Measurements from ENCODE around the gene FCGR3A. TPM values are rescaled to one million over a fixed set of nuclear protein-coding genes. Genes with fewer than 3 reads are reported as not detected.

FCGR3A gene
- total RNA-seq, 2 experiments from 2014 or later: not detected

Other genes starting within 250 kb of the FCGR3A start
- 4.2 and 4.5 TPM in 2 replicates for gene MPZ, start 239.8 kb downstream of the FCGR3A start, total RNA-seq (2014; rRNA removed; shearing (Covaris generic))
- 9.0 and 10.8 TPM in 2 replicates for gene MPZ, start 239.8 kb downstream of the FCGR3A start, total RNA-seq (2022)
- 17.9 and 20.6 TPM in 2 replicates for gene SDHC, start 235.4 kb downstream of the FCGR3A start, total RNA-seq (2014; rRNA removed; shearing (Covaris generic))
- gene SDHC, start 235.4 kb downstream of the FCGR3A start, total RNA-seq (2022): 149 and 175 TPM in 2 replicates
- gene CFAP126, start 181.9 kb downstream of the FCGR3A start, total RNA-seq (2014; rRNA removed; shearing (Covaris generic)): not detected in 2 replicates
- not detected in 2 replicates for gene CFAP126, start 181.9 kb downstream of the FCGR3A start, total RNA-seq (2022)
- gene FCGR2A, start 44.4 kb downstream of the FCGR3A start, total RNA-seq (2014; rRNA removed; shearing (Covaris generic)): 1.1 and 1.4 TPM in 2 replicates
- gene FCGR2A, start 44.4 kb downstream of the FCGR3A start, total RNA-seq (2022): 0.42 and 0.53 TPM in 2 replicates
- gene HSPA6, start 25.3 kb downstream of the FCGR3A start, total RNA-seq (2014; rRNA removed; shearing (Covaris generic)): not detected in 2 replicates
- gene HSPA6, start 25.3 kb downstream of the FCGR3A start, total RNA-seq (2022): 0.13 TPM in 1 of 2 replicates, not detected in the other
- not detected in 2 replicates for gene FCGR3B, start 81.4 kb upstream of the FCGR3A start, total RNA-seq (2014; rRNA removed; shearing (Covaris generic))
- gene FCGR3B, start 81.4 kb upstream of the FCGR3A start, total RNA-seq (2022): not detected in 2 replicates
- gene FCGR2B, start 113.3 kb upstream of the FCGR3A start, total RNA-seq (2014; rRNA removed; shearing (Covaris generic)): 4.6 TPM in 2 replicates
- 1.9 and 4.8 TPM in 2 replicates for gene FCGR2B, start 113.3 kb upstream of the FCGR3A start, total RNA-seq (2022)
- gene FCRLA, start 157.4 kb upstream of the FCGR3A start, total RNA-seq (2014; rRNA removed; shearing (Covaris generic)): 524 and 672 TPM in 2 replicates
- 409 and 447 TPM in 2 replicates for gene FCRLA, start 157.4 kb upstream of the FCGR3A start, total RNA-seq (2022)
- gene FCRLB, start 171.7 kb upstream of the FCGR3A start, total RNA-seq (2014; rRNA removed; shearing (Covaris generic)): 2.6 and 4.9 TPM in 2 replicates
- 3.3 and 3.8 TPM in 2 replicates for gene FCRLB, start 171.7 kb upstream of the FCGR3A start, total RNA-seq (2022)
- 43.9 and 71.5 TPM in 2 replicates for gene DUSP12, start 200.0 kb upstream of the FCGR3A start, total RNA-seq (2014; rRNA removed; shearing (Covaris generic))
- 37.3 and 40.8 TPM in 2 replicates for gene DUSP12, start 200.0 kb upstream of the FCGR3A start, total RNA-seq (2022)
- gene ATF6, start 216.5 kb upstream of the FCGR3A start, total RNA-seq (2014; rRNA removed; shearing (Covaris generic)): 8.5 and 10.2 TPM in 2 replicates
- 12.9 and 13.9 TPM in 2 replicates for gene ATF6, start 216.5 kb upstream of the FCGR3A start, total RNA-seq (2022)

Measured in OCI-LY7 (cell line).